MM.1S (cell line): Measurements from ENCODE around the gene UGT2A3.

Source experiments
- DNase-seq: peaks from one replicate; pipeline ENCODE4 v3.0.0-alpha.2; 2015
- H2AFZ ChIP-seq: fragments of 300-600 bp; sonication (generic); 2 replicates; pipeline ENCODE4 v1.6.0; 2016; ENCODE audit warnings: antibody characterized with exemption, low read length
- H3F3A ChIP-seq: fragments of 300-600 bp; sonication (generic); 2 replicates; pipeline ENCODE4 v1.6.1; 2016; ENCODE audit warnings: mild to moderate bottlenecking, antibody characterized with exemption, low read length, moderate library complexity, mixed read lengths; ENCODE audit not compliant: insufficient read depth
- H3K27ac ChIP-seq: fragments of 300-600 bp; sonication (generic); 2 replicates; pipeline ENCODE4 v1.5.1; 2016; ENCODE audit warnings: mild to moderate bottlenecking, low read length
- H3K27me3 ChIP-seq: fragments of 300-600 bp; sonication (generic); replicated peaks from 2 replicates; pipeline ENCODE4 v1.6.0; 2016; ENCODE audit warnings: low read length; ENCODE audit not compliant: insufficient read depth
- H3K36me3 ChIP-seq: fragments of 300-600 bp; sonication (generic); replicated peaks from 2 replicates; pipeline ENCODE4 v1.6.1; 2016; ENCODE audit warnings: mild to moderate bottlenecking, low read length, mixed read lengths; ENCODE audit not compliant: insufficient read depth
- H3K4me1 ChIP-seq: fragments of 300-600 bp; sonication (generic); 2 replicates; pipeline ENCODE4 v1.6.1; 2016; ENCODE audit warnings: low read length, mixed read lengths
- H3K4me2 ChIP-seq: fragments of 300-600 bp; sonication (generic); 2 replicates; pipeline ENCODE4 v1.6.0; 2016; ENCODE audit warnings: low read depth, low read length
- H3K4me3 ChIP-seq: fragments of 300-600 bp; sonication (generic); 2 replicates; pipeline ENCODE4 v1.5.1; 2016; ENCODE audit warnings: low read length, mixed read lengths
- H3K79me2 ChIP-seq: fragments of 300-600 bp; sonication (generic); 2 replicates; pipeline ENCODE4 v1.6.1; 2016; ENCODE audit warnings: mixed run types, low read length, mixed read lengths
- H3K9ac ChIP-seq: fragments of 300-600 bp; sonication (generic); 2 replicates; pipeline ENCODE4 v1.6.1; 2016; ENCODE audit warnings: low read length, mixed read lengths
- H3K9me2 ChIP-seq: fragments of 300-600 bp; sonication (generic); replicated peaks from 2 replicates; pipeline ENCODE4 v1.6.1; 2016; ENCODE audit warnings: mild to moderate bottlenecking, low read length, mixed read lengths; ENCODE audit not compliant: insufficient read depth
- H3K9me3 ChIP-seq: fragments of 300-600 bp; sonication (generic); replicated peaks from 2 replicates; pipeline ENCODE4 v1.6.1; 2016; ENCODE audit warnings: mild to moderate bottlenecking, low read length, mixed read lengths; ENCODE audit not compliant: insufficient read depth
- H4K20me1 ChIP-seq: fragments of 300-600 bp; sonication (generic); 2 replicates; pipeline ENCODE4 v1.6.1; 2016; ENCODE audit warnings: mild to moderate bottlenecking, low read length, moderate library complexity, mixed read lengths; ENCODE audit not compliant: insufficient read depth
- EZH2 ChIP-seq: fragments of 300-600 bp; sonication (generic); optimal IDR thresholded peaks from 2 replicates; pipeline ENCODE3; 2017; ENCODE audit warnings: low read depth, mild to moderate bottlenecking, antibody characterized with exemption, low read length, mixed read lengths
- EZH2phosphoT487 ChIP-seq: fragments of 300-600 bp; sonication (generic); IDR thresholded peaks from 2 replicates; pipeline ENCODE4 v1.6.1; 2018; ENCODE audit warnings: antibody characterized with exemption, low read length
- TF ChIP-seq, protein P1 (sequence below): fragments of 300-600 bp; sonication (generic); IDR thresholded peaks from 2 replicates; pipeline ENCODE4 v1.5.1; 2016; ENCODE audit warnings: antibody characterized with exemption, low read length, mixed read lengths

The UGT2A3 gene

GRCh38 chr4:68950033-68950432 lies 1.6 kb downstream of the UGT2A3 start:
- Histone ChIP-seq H3K9ac (no peak overlapping the region), H3K4me1 (no peaks in the 10 kb centered on the region)

DNA sequence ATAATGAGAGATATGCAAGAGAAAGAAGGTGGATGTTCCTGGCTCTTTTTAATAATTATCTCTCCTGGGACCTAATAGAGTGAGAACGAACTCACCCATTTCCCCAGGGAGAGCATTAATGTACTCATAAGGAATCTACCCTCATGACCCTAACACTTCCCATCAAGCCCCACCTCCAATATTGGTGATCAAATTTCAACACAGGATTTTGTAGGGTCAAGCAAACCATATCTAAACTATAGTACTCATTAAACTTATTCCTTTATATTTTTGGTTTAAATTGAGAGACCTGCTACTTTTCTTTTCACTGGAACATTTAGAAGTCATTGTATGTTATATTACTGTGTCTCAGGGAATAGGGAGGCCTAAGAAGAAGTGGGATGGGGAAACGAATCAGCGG lies 2.6 kb downstream of the UGT2A3 start:
- Histone ChIP-seq H3K4me1 (no peaks in the 10 kb centered on the region), H2AFZ (no peak overlapping the region), H4K20me1 (no peaks in the 10 kb centered on the region), H3K27ac (no peak overlapping the region), H3F3A (no peaks in the 10 kb centered on the region), H3K9me2 (no peaks in the 10 kb centered on the region), H3K36me3 (no peaks in the 10 kb centered on the region), H3K9me3 (no peaks in the 10 kb centered on the region), H3K27me3 (no peaks in the 10 kb centered on the region), H3K9ac (no peak overlapping the region), H3K4me2 (no peak overlapping the region), H3K79me2 (no peaks in the 10 kb centered on the region), H3K4me3 (no peak overlapping the region)
- TF ChIP-seq EZH2: no peak
- no peak for DNase-seq

More at GRCh38 chr4:68950033-68950432, 1.6 kb downstream of the UGT2A3 start:
- TF ChIP-seq, protein P1, sequence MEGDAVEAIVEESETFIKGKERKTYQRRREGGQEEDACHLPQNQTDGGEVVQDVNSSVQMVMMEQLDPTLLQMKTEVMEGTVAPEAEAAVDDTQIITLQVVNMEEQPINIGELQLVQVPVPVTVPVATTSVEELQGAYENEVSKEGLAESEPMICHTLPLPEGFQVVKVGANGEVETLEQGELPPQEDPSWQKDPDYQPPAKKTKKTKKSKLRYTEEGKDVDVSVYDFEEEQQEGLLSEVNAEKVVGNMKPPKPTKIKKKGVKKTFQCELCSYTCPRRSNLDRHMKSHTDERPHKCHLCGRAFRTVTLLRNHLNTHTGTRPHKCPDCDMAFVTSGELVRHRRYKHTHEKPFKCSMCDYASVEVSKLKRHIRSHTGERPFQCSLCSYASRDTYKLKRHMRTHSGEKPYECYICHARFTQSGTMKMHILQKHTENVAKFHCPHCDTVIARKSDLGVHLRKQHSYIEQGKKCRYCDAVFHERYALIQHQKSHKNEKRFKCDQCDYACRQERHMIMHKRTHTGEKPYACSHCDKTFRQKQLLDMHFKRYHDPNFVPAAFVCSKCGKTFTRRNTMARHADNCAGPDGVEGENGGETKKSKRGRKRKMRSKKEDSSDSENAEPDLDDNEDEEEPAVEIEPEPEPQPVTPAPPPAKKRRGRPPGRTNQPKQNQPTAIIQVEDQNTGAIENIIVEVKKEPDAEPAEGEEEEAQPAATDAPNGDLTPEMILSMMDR: no peak
- no peak for TF ChIP-seq EZH2
- no peak for TF ChIP-seq EZH2phosphoT487
- Histone ChIP-seq H3K36me3 (no peaks in the 10 kb centered on the region), H4K20me1 (no peaks in the 10 kb centered on the region), H3K27ac (no peak overlapping the region), H3K4me3 (no peak overlapping the region), H3K79me2 (no peaks in the 10 kb centered on the region), H3K9me3 (no peaks in the 10 kb centered on the region), H3K9me2 (no peaks in the 10 kb centered on the region), H3K4me2 (no peak overlapping the region), H2AFZ (no peak overlapping the region), H3K27me3 (no peaks in the 10 kb centered on the region), H3F3A (no peaks in the 10 kb centered on the region)
- DNase-seq: no peak

DNA sequence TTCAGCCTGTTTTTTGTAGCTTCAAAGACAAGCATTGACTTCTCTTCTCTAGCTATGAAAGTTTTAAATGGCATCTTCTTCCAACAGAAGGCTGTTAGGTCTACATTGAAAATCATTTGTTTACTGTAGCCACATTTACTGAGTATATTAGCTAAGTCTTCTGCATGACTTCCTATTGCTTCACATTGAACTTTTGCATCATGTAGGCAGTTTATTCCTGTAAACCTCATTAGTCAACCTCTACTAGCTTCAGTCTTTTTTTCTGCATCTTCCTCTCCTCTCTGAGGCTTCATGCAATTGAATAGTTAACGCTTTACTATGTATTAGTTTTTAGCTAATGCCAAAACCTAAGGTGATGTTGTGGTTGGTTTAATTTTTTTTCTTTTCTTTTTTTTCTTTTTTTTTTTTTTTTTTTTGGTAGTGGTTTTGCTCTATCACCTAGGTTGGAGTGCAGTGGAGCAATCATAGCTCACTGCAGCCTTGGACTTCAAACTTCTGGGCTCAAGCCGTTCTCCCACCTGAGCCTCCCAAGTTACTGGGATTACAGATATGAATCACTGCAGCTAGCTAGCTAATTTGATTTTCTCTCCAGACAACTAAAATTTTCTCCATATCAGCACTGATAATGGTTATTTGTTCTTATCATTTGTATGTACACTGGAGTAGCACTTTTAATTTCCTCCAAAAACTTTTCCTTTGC lies 3.4 kb downstream of the UGT2A3 start:
- Histone ChIP-seq H3F3A (no peaks in the 10 kb centered on the region), H3K27ac (no peak overlapping the region)
- TF ChIP-seq EZH2: no peak
- TF ChIP-seq, protein P1: no peak
- no peak for TF ChIP-seq EZH2phosphoT487

GRCh38 chr4:68929076-68929737 lies 22.4 kb downstream of the UGT2A3 start:
- no peaks in the 10 kb centered on the region for H3K9me3 ChIP-seq
- H3K9me2 ChIP-seq: no peaks in the 10 kb centered on the region
- H3K79me2 ChIP-seq: no peaks in the 10 kb centered on the region
- no peak overlapping the region for H3K4me2 ChIP-seq
- no peak overlapping the region for H3K4me3 ChIP-seq
- H3F3A ChIP-seq: no peaks in the 10 kb centered on the region
- no peaks in the 10 kb centered on the region for H3K36me3 ChIP-seq
- TF ChIP-seq EZH2: no peak
- no peak for TF ChIP-seq EZH2phosphoT487
- TF ChIP-seq, protein P1: no peak
- H3K27me3 ChIP-seq: no peaks in the 10 kb centered on the region
- H3K4me1 ChIP-seq: no peaks in the 10 kb centered on the region
- H3K27ac ChIP-seq: no peak overlapping the region
- DNase-seq: no peak
- H4K20me1 ChIP-seq: no peaks in the 10 kb centered on the region; the same call in 1 of the 2 replicates
- H2AFZ ChIP-seq: no peak overlapping the region
- no peak overlapping the region for H3K9ac ChIP-seq

More for the DNA sequence above, 3.4 kb downstream of the UGT2A3 start:
- no peaks in the 10 kb centered on the region for H3K27me3 ChIP-seq
- H3K36me3 ChIP-seq: no peaks in the 10 kb centered on the region
- H3K4me3 ChIP-seq: no peak overlapping the region
- no peaks in the 10 kb centered on the region for H3K9me2 ChIP-seq
- DNase-seq: no peak
- no peaks in the 10 kb centered on the region for H3K79me2 ChIP-seq
- H3K4me2 ChIP-seq: no peak overlapping the region
- H3K9ac ChIP-seq: no peak overlapping the region
- no peak overlapping the region for H2AFZ ChIP-seq
- H3K9me3 ChIP-seq: no peaks in the 10 kb centered on the region
- H3K4me1 ChIP-seq: no peaks in the 10 kb centered on the region
- no peaks in the 10 kb centered on the region for H4K20me1 ChIP-seq
